Activated CD4-positive, alpha-beta T cell treated with anti-CD3 and anti-CD28 coated beads, Interleukin-2, amount 50 U/mL, for 24 hours (primary cell): ENCODE data around the gene NALCN.

Source experiments
- DNase-seq, 2 donors: peaks; one replicate each; pipeline ENCODE4 v3.0.0-alpha.2; 2020; ENCODE audit warnings: low read depth in 1 of 2, low spot score in 1 of 2

NALCN gene

GRCh38 chr13:101036546-101036945, 379.8 kb downstream of the NALCN start:
- no peak for DNase-seq

GRCh38 chr13:101035119-101035620, 381.1 kb downstream of the NALCN start:
- DNase-seq: no peak

- DNase-seq: no peak
Measured at GRCh38 chr13:101026736-101027398, 389.4 kb downstream of the NALCN start.

GRCh38 chr13:101026328-101026727, 390.0 kb downstream of the NALCN start:
- no peak for DNase-seq

GRCh38 chr13:101025925-101026324, 390.4 kb downstream of the NALCN start:
- no peak for DNase-seq

GRCh38 chr13:101025519-101025918, 390.8 kb downstream of the NALCN start:
- no peak for DNase-seq

GRCh38 chr13:101019126-101019525, 397.2 kb downstream of the NALCN start:
- no peak for DNase-seq

- no peak for DNase-seq
Measured at GRCh38 chr13:101018720-101019119, 397.6 kb downstream of the NALCN start.

GRCh38 chr13:101017123-101017872, 399.0 kb downstream of the NALCN start:
- no peak for DNase-seq

- DNase-seq: no peak
Measured at GRCh38 chr13:101016475-101016874, 399.8 kb downstream of the NALCN start.

- DNase-seq: no peak
Measured at GRCh38 chr13:101013245-101013644, 403.1 kb downstream of the NALCN start.

GRCh38 chr13:101010100-101010499, 406.2 kb downstream of the NALCN start:
- no peak for DNase-seq

- no peak for DNase-seq
Measured at GRCh38 chr13:101007245-101007644, 409.1 kb downstream of the NALCN start.
